ENCODE data around the gene SMC1B. TPM values are rescaled to one million over a fixed set of nuclear protein-coding genes. Genes with fewer than 3 reads are reported as not detected.

Gene SMC1B
- total and polyA plus RNA-seq, 2 of the 8 experiments (the other 6 are each of a cell fraction or from before 2014, with no cell fraction given) = 0.02 TPM; not detected in 1

- no peak for TF ChIP-seq MAX (IDR thresholded peaks at IDR 0.05)
- no peak for TF ChIP-seq BACH1 (IDR thresholded peaks at IDR 0.05; ENCODE audit: low read length)
- TF ChIP-seq ZNF274 (IDR thresholded peaks at IDR 0.05; ENCODE audit: borderline replicate concordance, extremely low read depth, low read length) = no peak
- TF ChIP-seq FOSL1 (IDR thresholded peaks at IDR 0.05; ENCODE audit: insufficient read depth, low read depth, low read length) = no peak
- TF ChIP-seq ASH2L (IDR thresholded peaks at IDR 0.05; ENCODE audit: low read length) = no peak
- TF ChIP-seq RBBP5 (IDR thresholded peaks at IDR 0.05; ENCODE audit: borderline replicate concordance, low read depth, low read length) = no peak
- TF ChIP-seq CTBP2 (IDR thresholded peaks at IDR 0.05; ENCODE audit: borderline replicate concordance, insufficient read depth, insufficient read length, low read length) = no peak
- no peak for TF ChIP-seq SP1 (IDR thresholded peaks at IDR 0.05; ENCODE audit: low read depth, low read length)
- no peak for TF ChIP-seq CBX8 (IDR thresholded peaks at IDR 0.05; ENCODE audit: borderline replicate concordance, low read depth, low read length)
- TF ChIP-seq EP300 (IDR thresholded peaks at IDR 0.05; ENCODE audit: borderline replicate concordance in 1 of 2, low read depth in 2 of 2, low read length in 2 of 2) = no peak
- no peak for TF ChIP-seq SUZ12 (IDR thresholded peaks at IDR 0.05; ENCODE audit: low read length)
- no peak for TF ChIP-seq POLR2A (IDR thresholded peaks at IDR 0.05; ENCODE audit: control extremely low read depth in 1 of 2, low read depth in 2 of 2, low read length in 2 of 2)
- no peak for TF ChIP-seq RFX5 (IDR thresholded peaks at IDR 0.05; ENCODE audit: borderline replicate concordance, low read depth, low read length)
- no peaks in the 10 kb centered on the region for H3K36me3 ChIP-seq (ENCODE audit: control insufficient read depth in 2 of 4, insufficient read depth in 4 of 4, low read length in 3 of 4)
- no peaks in the 10 kb centered on the region for H3K27me3 ChIP-seq (replicated peaks in 1 of 4; ENCODE audit: control insufficient read depth in 3 of 4, extremely low read depth in 1 of 4, insufficient read depth in 3 of 4, low read length in 3 of 4)
- no peak overlapping the region for H2BK120ac ChIP-seq (replicated peaks; ENCODE audit: low read depth, low read length)
- 90% methylated on average over 3 of the region's 3 CpGs; no CpG with 5 or more reads in 1 of the 2 experiments for WGBS, 2 experiments (ENCODE audit: extremely low coverage in 1 of 2, insufficient coverage in 1 of 2, insufficient read length in 1 of 2, insufficient replicate concordance in 2 of 2, low coverage in 1 of 2, low lambda C conversion rate in 2 of 2, missing lambda C conversion rate in 1 of 2)
- no peaks in the 10 kb centered on the region for H3K79me2 ChIP-seq (ENCODE audit: control insufficient read depth in 1 of 2, insufficient read depth in 2 of 2, low read length in 2 of 2)
- H3K23me2 ChIP-seq (ENCODE audit: low read depth, low read length) = no peaks in the 10 kb centered on the region
- H2BK12ac ChIP-seq (ENCODE audit: low read depth, low read length) = no peak overlapping the region
- H3K4ac ChIP-seq (replicated peaks; ENCODE audit: insufficient read length, low read depth, low read length) = no peak overlapping the region
- FAIRE-seq (no peak), DNase-seq (ENCODE audit: low read depth in 1 of 2, low spot score in 2 of 2) (no peak)
- no peak overlapping the region for H4K5ac ChIP-seq (ENCODE audit: insufficient read length, low read depth, low read length)
- no peak overlapping the region for H2AFZ ChIP-seq (ENCODE audit: low read length)
- H3K27ac ChIP-seq (ENCODE audit: low read depth, low read length) = no peak overlapping the region
- no peak overlapping the region for H3K56ac ChIP-seq (replicated peaks; ENCODE audit: insufficient read length, low read depth, low read length)
- no peak overlapping the region for H3K4me2 ChIP-seq (ENCODE audit: insufficient read depth in 1 of 2, low read depth in 2 of 2, low read length in 2 of 2)
- H3K4me1 ChIP-seq (replicated peaks in 1 of 4; ENCODE audit: control insufficient read depth in 3 of 4, insufficient read depth in 4 of 4, low read length in 3 of 4) = no peaks in the 10 kb centered on the region; a peak in 2 of 7 replicates
- no peak overlapping the region for H3K23ac ChIP-seq (ENCODE audit: insufficient read length)
- ChIA-PET CTCF (ENCODE audit: partially characterized antibody) (interaction anchor here (0.6 to 6.5 kb wide), 8 partner anchors 9 to 419 kb away, joined by 3 to 30 read pairs (median 4); no protein-coding TSS in a partner anchor), POLR2A (ENCODE audit: partially characterized antibody) (no interaction called here)
- no peak overlapping the region for H4K91ac ChIP-seq (replicated peaks; ENCODE audit: insufficient read length, low read length)
- no peak overlapping the region for H3K4me3 ChIP-seq (ENCODE audit: extremely low read depth in 1 of 4, insufficient read depth in 2 of 4, low read depth in 3 of 4, low read length in 4 of 4)
- H2AK5ac ChIP-seq (ENCODE audit: low read depth, low read length) = no peak overlapping the region
- no peak overlapping the region for H3K18ac ChIP-seq (ENCODE audit: extremely low read depth, low read length)
- no peak overlapping the region for H3K9ac ChIP-seq (replicated peaks in 1 of 4; ENCODE audit: extremely low read depth in 1 of 4, low read depth in 3 of 4, low read length in 3 of 4)
- H4K20me1 ChIP-seq (replicated peaks in 1 of 2; ENCODE audit: control insufficient read depth in 1 of 2, insufficient read depth in 2 of 2, low read length in 2 of 2) = no peaks in the 10 kb centered on the region
- no peak overlapping the region for H3K14ac ChIP-seq (ENCODE audit: insufficient read length)
- H3K9me3 ChIP-seq (ENCODE audit: insufficient read depth in 2 of 2, low read depth in 1 of 2, low read length in 1 of 2) = no peaks in the 10 kb centered on the region
- H2BK5ac ChIP-seq (ENCODE audit: low read depth, low read length) = no peak overlapping the region
- H3K79me1 ChIP-seq (ENCODE audit: low read depth, low read length) = no peaks in the 10 kb centered on the region
- no peak overlapping the region for H2BK15ac ChIP-seq (ENCODE audit: low read length)
- no peak overlapping the region for H2BK20ac ChIP-seq (ENCODE audit: low read length)
- no peak overlapping the region for H4K8ac ChIP-seq (ENCODE audit: extremely low read depth, insufficient read depth, low read length)
Observed at GRCh38 chr22:45444168-45444567, 30.8 kb upstream of the SMC1B start.
